ENCODE data around the gene GALNT18. TPM values are rescaled to one million over a fixed set of nuclear protein-coding genes. Genes with fewer than 3 reads are reported as not detected.

The GALNT18 gene
- total and polyA plus RNA-seq, 2 donors (not counting 3 experiments of a cell fraction or from before 2014, with no cell fraction given): 0.17 to 0.18 TPM

DNA sequence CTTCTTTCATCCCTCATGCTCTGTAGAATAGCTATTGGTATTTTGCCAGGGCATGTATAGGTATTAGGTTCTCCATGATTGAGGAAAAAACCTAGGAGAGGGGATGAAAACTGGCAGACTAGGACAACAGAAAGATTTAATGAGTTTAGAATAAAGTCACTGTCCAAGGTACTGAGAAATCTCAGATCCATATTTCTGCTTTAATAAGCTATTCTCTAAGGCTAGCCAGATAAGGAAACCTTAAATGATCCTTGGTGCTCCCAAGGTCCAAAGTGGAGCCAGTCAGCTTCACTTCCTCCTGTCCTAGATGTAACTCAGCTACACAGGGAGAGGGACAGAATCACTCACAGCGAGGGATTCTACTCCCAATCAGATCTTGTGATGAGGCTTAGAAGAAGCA lies 255.0 kb downstream of the GALNT18 start:
- POLR2A ChIA-PET: no interaction called here
- Histone ChIP-seq H3K4me1 (ENCODE audit: control insufficient read depth, extremely low read depth, insufficient read depth, low read length) (no peaks in the 10 kb centered on the region), H3K9me3 (replicated peaks; ENCODE audit: control insufficient read depth, insufficient read depth, low read length) (no peaks in the 10 kb centered on the region), H3K9ac (replicated peaks; ENCODE audit: extremely low read depth, insufficient read depth, low read length) (no peak overlapping the region), H3K4me3 (replicated peaks in 1 of 3; ENCODE audit: insufficient read depth in 1 of 3, low read depth in 1 of 3, low read length in 3 of 3) (no peak overlapping the region), H3K9me1 (replicated peaks; ENCODE audit: control insufficient read depth, extremely low read depth, insufficient read depth, low read length) (no peaks in the 10 kb centered on the region), H3K4me2 (ENCODE audit: insufficient read depth, low read length) (no peak overlapping the region), H4K20me1 (replicated peaks; ENCODE audit: control insufficient read depth, extremely low read depth, insufficient read depth, low read length) (peaks cover 2% of the 10 kb centered on the region), H3K27ac (ENCODE audit: insufficient read depth, low read depth, low read length) (no peak overlapping the region), H3K79me2 (ENCODE audit: control insufficient read depth, insufficient read depth, low read length) (no peaks in the 10 kb centered on the region), H2AFZ (ENCODE audit: low read depth, low read length) (no peak overlapping the region), H3K36me3 (ENCODE audit: control insufficient read depth in 2 of 2, extremely low read depth in 1 of 2, insufficient read depth in 2 of 2, low read length in 2 of 2) (no peaks in the 10 kb centered on the region), H3K27me3 (ENCODE audit: control insufficient read depth in 2 of 2, insufficient read depth in 2 of 2, low read length in 2 of 2) (no peaks in the 10 kb centered on the region)
- intact Hi-C loops (cut with micrococcal nuclease) (no loop called here), dilution Hi-C loops (cut with MboI; ENCODE audit: extremely low pct_ligation_motif_present, low sequenced_read_pairs) (no loop called here)
- FAIRE-seq (no peak), DNase-seq (ENCODE audit: low read depth, low spot score) (peak; percentile 3)
- CTCF ChIA-PET: interaction anchor here (0.6 to 1.1 kb wide), 2 partner anchors 9 to 25 kb away, joined by 3 read pairs; no protein-coding TSS in a partner anchor
- no TSS peak for BruUV-seq (replicated peaks)
- TF ChIP-seq MAX (IDR thresholded peaks at IDR 0.05; ENCODE audit: insufficient read depth, insufficient read length) (no peak), JUN (IDR thresholded peaks at IDR 0.05; ENCODE audit: borderline replicate concordance, insufficient read depth, insufficient read length, low read depth) (no peak), EZH2 (IDR thresholded peaks at IDR 0.05; ENCODE audit: borderline replicate concordance, low read depth, low read length, severe bottlenecking) (no peak), FOS (IDR thresholded peaks at IDR 0.05; ENCODE audit: borderline replicate concordance, insufficient read depth, low read length) (no peak), POLR2AphosphoS5 (IDR thresholded peaks at IDR 0.05; ENCODE audit: insufficient read depth, low read depth, low read length) (no peak), POLR2A (IDR thresholded peaks at IDR 0.05; ENCODE audit: low read depth, low read length) (no peak), MYC (IDR thresholded peaks at IDR 0.05; ENCODE audit: low read depth, low read length) (no peak), GATA2 (IDR thresholded peaks at IDR 0.05; ENCODE audit: insufficient read depth, insufficient read length, low read depth, low read length) (no peak)
- TF ChIP-seq, protein P1, sequence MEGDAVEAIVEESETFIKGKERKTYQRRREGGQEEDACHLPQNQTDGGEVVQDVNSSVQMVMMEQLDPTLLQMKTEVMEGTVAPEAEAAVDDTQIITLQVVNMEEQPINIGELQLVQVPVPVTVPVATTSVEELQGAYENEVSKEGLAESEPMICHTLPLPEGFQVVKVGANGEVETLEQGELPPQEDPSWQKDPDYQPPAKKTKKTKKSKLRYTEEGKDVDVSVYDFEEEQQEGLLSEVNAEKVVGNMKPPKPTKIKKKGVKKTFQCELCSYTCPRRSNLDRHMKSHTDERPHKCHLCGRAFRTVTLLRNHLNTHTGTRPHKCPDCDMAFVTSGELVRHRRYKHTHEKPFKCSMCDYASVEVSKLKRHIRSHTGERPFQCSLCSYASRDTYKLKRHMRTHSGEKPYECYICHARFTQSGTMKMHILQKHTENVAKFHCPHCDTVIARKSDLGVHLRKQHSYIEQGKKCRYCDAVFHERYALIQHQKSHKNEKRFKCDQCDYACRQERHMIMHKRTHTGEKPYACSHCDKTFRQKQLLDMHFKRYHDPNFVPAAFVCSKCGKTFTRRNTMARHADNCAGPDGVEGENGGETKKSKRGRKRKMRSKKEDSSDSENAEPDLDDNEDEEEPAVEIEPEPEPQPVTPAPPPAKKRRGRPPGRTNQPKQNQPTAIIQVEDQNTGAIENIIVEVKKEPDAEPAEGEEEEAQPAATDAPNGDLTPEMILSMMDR (IDR thresholded peaks at IDR 0.05; ENCODE audit: extremely low read depth in 1 of 2, insufficient read depth in 1 of 2, low read depth in 1 of 2, low read length in 2 of 2): no peak

All from endothelial cell of umbilical vein (primary cell).